T-helper 2 cell treated with Interferon-gamma antibody and Interleukin-4, amounts not matched to agents 100 ng/mL and 5 ng/mL, for 36 hours (primary cell): Measurements from ENCODE around the gene RARS2. TPM values are rescaled to one million over a fixed set of nuclear protein-coding genes. Genes with fewer than 3 reads are reported as not detected.

Experiments used
- intact Hi-C: fragments of 100-400 bp; cut with micrococcal nuclease; formaldehyde crosslinking; loops from one replicate; pipeline ENCODE4 v1.15.1; 2023
- total RNA-seq: library from RNA; stranded (reverse); gene quantifications from 2 replicates; pipeline ENCODE4 v1.2.3, GENCODE V29; 2022

RARS2 gene
- total RNA-seq, 1 donor from 2014 or later: 24.6 TPM

- intact Hi-C loops: loop anchor here (2.0 kb wide), 1 partner anchor 16 kb away; the partner anchor contains the start of gene ORC3
Measured at GRCh38 chr6:87574237-87574804, 15.5 kb downstream of the RARS2 start.

- intact Hi-C loops: loop anchor here (2.0 kb wide), 1 partner anchor 17 kb away; the partner anchor contains the start of gene ORC3
Measured at GRCh38 chr6:87573307-87574024, 16.3 kb downstream of the RARS2 start.

- intact Hi-C loops: no loop called here
Measured at GRCh38 chr6:87572883-87573282, 16.9 kb downstream of the RARS2 start.

- intact Hi-C loops: no loop called here
Measured at GRCh38 chr6:87572021-87572420, 17.8 kb downstream of the RARS2 start.

GRCh38 chr6:87561017-87561416, 28.8 kb downstream of the RARS2 start:
- intact Hi-C loops: no loop called here

- intact Hi-C loops: no loop called here
Measured at GRCh38 chr6:87558446-87558845, 31.3 kb downstream of the RARS2 start.

- intact Hi-C loops: no loop called here
Measured at GRCh38 chr6:87555506-87555905, 34.3 kb downstream of the RARS2 start.

- intact Hi-C loops: no loop called here
Measured at GRCh38 chr6:87553159-87553765, 36.5 kb downstream of the RARS2 start.

- intact Hi-C loops: no loop called here
Measured at GRCh38 chr6:87551799-87552198, 38.0 kb downstream of the RARS2 start.

GRCh38 chr6:87544474-87544735, 45.4 kb downstream of the RARS2 start:
- intact Hi-C loops: no loop called here

- intact Hi-C loops: no loop called here
Measured at GRCh38 chr6:87543696-87544473, 45.9 kb downstream of the RARS2 start.

- intact Hi-C loops: no loop called here
Measured at GRCh38 chr6:87541744-87542143, 48.0 kb downstream of the RARS2 start.

- intact Hi-C loops: no loop called here
Measured at GRCh38 chr6:87541041-87541440, 48.7 kb downstream of the RARS2 start.

GRCh38 chr6:87540539-87540938, 49.2 kb downstream of the RARS2 start:
- intact Hi-C loops: no loop called here

GRCh38 chr6:87539554-87539953, 50.2 kb downstream of the RARS2 start:
- intact Hi-C loops: no loop called here

GRCh38 chr6:87538510-87539260, 51.1 kb downstream of the RARS2 start:
- intact Hi-C loops: no loop called here

- intact Hi-C loops: no loop called here
Measured at GRCh38 chr6:87534377-87535047, 55.3 kb downstream of the RARS2 start.

GRCh38 chr6:87529221-87529620, 60.6 kb downstream of the RARS2 start:
- intact Hi-C loops: no loop called here

- intact Hi-C loops: no loop called here
Measured at GRCh38 chr6:87522686-87523085, 67.1 kb downstream of the RARS2 start.

GRCh38 chr6:87518453-87518852, 71.3 kb downstream of the RARS2 start:
- intact Hi-C loops: no loop called here

- intact Hi-C loops: no loop called here
Measured at GRCh38 chr6:87514831-87515230, 75.0 kb downstream of the RARS2 start.
